Body of pancreas (tissue), 4 donors: Measurements from ENCODE around the gene PLPP2.

Source experiments
- POLR2A ChIP-seq, 3 donors: fragments of 450-650 bp; IDR thresholded peaks; one replicate each; pipeline ENCODE4 v1.6.1; 2016; ENCODE audit warnings: antibody characterized with exemption in 3 of 3, mild to moderate bottlenecking in 2 of 3
- TF ChIP-seq, protein P1 (sequence below), 7 experiments: fragments of 450-650 bp in 4 of 7; fragments of 200-600 bp in 3 of 7; sonication (generic) in 3 of 7; IDR thresholded peaks; one replicate each; pipeline ENCODE4 v1.5.1; 2016 to 2019; ENCODE audit warnings: antibody characterized with exemption in 7 of 7

DNA sequence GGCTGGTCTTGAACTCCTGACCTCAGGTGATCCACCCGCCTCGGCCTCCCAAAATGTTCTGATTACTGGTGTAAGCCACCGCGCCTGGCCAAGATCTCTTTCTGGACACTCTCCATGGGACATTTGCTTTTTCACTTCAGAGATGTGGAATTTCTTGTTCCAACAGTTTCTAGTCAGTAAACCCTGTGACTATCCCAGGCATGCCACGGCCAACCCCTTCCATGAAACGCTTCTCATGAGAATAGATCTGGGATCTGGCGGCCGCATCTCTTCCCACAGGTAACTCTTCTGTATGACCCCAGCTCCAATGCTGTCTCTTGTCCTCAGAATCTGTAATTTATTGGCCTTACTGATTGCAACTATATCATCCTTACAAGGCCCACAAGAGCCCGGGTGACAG, 16.2 kb downstream of the PLPP2 start:
- TF ChIP-seq, protein P1, sequence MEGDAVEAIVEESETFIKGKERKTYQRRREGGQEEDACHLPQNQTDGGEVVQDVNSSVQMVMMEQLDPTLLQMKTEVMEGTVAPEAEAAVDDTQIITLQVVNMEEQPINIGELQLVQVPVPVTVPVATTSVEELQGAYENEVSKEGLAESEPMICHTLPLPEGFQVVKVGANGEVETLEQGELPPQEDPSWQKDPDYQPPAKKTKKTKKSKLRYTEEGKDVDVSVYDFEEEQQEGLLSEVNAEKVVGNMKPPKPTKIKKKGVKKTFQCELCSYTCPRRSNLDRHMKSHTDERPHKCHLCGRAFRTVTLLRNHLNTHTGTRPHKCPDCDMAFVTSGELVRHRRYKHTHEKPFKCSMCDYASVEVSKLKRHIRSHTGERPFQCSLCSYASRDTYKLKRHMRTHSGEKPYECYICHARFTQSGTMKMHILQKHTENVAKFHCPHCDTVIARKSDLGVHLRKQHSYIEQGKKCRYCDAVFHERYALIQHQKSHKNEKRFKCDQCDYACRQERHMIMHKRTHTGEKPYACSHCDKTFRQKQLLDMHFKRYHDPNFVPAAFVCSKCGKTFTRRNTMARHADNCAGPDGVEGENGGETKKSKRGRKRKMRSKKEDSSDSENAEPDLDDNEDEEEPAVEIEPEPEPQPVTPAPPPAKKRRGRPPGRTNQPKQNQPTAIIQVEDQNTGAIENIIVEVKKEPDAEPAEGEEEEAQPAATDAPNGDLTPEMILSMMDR (IDR thresholded peaks at IDR 0.05): no peak
- no peak for TF ChIP-seq POLR2A (IDR thresholded peaks at IDR 0.05)
